HG03565 (cell line): ENCODE data around the gene SORCS2.

Experiments used
- ATAC-seq: cut with Tn5 transposase; IDR thresholded peaks from one replicate; pipeline ENCODE4 v1.9.1; 2021; ENCODE audit warnings: mild to moderate bottlenecking, moderate library complexity; ENCODE audit not compliant: unreplicated experiment

SORCS2 gene

GRCh38 chr4:7691982-7692381, 499.6 kb downstream of the SORCS2 start:
- no peak for ATAC-seq

DNA sequence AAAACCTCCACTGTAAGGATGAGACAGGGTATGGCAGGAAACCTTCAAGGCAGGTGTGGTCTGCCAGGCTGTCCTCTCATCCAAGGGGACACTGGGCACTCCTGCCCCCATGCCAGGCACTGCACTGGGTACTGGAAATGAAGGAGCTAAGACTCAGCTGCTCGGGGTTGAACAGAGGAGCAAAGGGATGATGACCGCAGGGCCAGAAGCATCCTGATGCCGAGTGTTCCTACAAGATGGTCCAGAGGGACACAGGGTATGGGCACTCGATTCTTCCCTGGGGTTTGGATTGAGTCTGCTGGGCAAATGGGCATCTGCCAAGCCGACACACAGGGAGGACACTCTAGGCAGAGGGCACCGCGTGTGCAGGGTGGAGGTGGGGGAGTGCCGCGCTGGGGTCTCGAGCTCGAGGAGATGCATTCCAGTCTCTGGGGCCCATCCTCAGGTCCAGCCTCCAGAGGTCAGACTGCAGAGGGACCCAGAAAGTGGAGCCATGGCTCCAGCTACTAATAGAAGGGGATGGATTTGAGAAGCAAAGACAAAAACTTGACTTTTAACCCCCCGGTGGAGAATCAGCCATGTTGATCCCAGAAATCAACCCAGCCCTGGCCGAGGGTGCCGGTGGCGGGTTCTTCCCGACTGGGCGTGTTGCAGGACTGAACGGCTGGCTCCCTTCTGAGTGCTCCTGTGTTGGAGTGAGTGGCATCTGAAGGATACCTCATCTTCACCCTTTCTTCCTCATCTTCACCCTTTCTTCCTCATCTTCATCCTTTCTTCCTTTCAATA, 500.3 kb downstream of the SORCS2 start:
- ATAC-seq = no peak

DNA sequence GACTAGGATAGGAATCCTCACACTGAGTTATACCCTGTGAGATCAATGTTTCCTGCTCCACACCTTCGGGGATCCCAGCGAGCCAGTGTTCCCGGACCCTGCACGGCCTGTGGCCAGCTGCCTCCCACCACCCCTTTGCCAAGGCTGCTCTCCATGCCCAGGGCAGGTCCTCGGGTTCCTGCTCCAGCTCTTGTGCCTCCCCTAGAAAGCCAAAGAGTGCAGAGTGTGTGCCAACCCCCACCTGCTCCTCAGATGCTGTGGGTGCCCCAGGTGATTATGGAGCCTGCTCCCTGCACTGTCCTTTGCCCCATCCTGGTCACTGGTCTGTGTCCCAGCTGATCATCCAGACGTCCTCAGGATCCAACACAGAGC, 500.9 kb downstream of the SORCS2 start:
- ATAC-seq = no peak

- ATAC-seq = no peak
These were observed 501.4 kb downstream of the SORCS2 start for GRCh38 chr4:7693711-7694110.

DNA sequence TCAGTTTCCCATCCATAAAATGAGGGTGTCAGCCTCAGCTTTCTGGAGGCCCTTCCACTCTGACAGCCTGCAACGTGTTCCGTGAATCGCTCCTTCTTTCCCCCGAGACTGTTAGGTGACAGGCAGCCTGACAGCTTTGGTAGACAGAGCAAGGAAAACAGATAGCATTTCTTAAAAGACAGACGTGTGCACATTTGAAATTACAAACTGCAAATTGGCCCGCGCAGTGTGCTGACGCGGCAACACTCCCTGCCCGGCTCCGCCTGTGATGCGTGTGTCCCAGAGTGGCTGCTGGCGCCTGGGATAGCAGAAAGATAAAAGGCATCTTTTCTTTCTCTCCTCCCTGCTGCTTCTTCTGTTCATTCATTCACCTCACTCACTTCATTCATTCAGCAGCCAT, 502.0 kb downstream of the SORCS2 start:
- no peak for ATAC-seq

GRCh38 chr4:7697343-7697742, 505.0 kb downstream of the SORCS2 start:
- ATAC-seq = no peak

DNA sequence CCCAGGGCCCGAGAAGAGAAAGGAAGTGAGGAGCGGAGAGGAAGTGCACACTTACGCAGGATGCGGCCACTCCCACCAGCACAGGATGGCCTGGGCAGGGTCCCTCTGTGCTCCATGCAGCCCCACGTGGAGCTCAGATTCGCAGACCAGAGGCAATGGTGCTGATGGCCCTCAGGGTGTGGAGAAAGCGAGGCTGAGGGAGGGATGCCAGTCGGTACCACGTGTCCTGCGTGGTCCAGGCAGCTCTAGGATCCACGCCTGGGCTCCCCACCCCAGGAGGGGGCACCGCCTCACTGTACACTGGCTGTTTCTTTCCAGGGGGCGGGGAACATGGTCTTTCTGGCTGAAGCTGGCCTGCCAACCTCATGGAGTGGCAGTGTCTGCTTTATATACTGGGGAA, 505.5 kb downstream of the SORCS2 start:
- no peak for ATAC-seq

DNA sequence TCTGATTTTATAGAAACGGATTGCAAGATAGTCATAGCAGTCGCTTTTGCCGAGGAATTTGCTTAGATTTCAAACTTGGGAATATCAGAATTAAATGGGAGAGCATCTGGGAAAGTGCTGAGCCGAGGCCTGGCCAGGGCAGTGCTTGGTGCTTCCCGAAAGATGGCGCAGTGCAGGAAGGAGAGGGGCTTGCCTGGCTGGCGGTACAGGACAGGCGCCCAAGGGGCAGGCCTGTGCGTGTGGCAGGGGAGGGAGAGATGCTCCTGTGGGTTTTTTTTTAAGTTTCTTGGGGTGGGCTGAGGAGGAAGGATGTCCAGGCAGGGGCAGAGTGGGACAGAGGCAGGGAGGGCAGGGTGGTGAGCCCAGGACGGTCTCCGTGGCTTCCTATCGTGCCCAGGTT, 506.2 kb downstream of the SORCS2 start:
- ATAC-seq = no peak

- ATAC-seq = no peak
These were observed 506.7 kb downstream of the SORCS2 start for GRCh38 chr4:7699031-7699430.

DNA sequence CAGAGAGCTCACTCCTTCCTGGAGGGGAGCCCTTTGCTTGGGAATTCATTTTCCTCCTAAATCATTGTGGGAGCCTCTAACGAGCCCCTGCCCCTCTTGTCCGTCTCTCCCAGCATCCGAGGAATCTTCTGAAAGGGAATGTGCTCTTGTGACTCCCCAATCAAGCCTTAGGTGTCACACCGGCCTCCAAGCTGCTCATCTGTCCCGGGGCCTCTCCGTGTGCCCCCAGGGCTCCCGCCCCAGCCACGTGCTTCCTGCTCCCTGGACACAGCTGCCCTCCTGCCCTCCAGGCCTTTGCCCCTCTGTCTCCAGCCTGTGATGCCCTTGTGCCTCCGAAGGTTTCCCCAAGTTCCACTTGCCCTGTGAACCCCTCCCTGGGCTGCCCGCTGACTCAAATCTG, 507.5 kb downstream of the SORCS2 start:
- ATAC-seq = no peak

DNA sequence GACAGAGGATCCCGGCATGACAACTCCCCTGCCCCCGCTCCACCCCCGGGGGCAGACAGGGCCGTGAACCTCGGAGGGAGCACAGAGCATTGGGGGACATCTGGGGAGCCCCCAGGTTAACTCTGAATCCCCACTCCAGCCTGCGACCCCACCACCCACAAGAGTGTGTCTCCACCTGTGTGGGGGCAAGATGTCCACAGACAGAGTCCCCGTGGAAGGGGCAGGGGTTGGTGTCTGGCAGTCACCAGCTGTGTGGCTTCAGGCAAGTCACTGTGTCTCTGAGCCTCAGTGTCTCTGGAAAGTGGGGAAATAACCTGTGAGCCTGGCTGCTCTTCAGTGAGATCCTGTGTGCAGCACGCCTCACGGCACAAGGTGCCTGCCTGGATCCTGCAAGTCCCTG, 508.3 kb downstream of the SORCS2 start:
- no peak for ATAC-seq

DNA sequence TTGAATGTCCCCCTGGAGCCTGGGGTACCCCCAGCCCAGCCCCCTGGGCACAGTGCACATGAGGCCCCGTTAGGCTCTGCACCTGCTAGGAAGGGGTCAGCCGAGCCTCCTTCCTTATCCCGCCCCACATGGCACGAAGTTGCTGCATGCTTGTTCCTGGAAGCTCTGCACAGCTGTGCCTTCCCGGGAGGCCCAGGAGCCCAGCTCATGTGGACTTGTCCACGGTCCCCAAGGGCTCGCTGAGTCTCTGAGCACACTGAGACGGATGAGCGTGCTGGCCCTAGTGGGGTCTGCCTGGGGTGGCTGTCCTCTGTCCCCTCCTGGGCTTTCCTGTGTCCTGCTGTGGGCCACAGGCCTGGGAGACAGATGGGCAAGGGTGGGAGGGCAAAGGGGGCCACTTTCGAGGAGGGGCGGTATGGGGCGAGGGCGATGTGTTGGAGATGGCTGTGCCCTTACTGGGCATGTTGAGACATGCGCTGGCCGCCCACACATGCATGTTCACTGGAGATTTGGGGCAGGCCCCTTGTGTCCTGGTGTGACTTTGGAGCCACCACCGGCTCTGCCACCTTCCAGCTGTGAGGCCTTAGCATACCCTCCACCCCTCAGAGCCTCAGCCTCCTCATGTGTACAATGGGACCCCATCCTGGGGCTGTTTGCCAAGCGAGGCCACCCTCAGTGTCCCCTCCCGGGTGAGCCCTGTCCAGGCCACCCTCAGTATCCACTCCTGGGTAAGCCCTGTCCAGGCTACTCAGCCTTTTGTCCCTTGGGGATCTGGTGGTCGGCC, 509.7 kb downstream of the SORCS2 start:
- no peak for ATAC-seq

- no peak for ATAC-seq
These were observed 511.4 kb downstream of the SORCS2 start for GRCh38 chr4:7703688-7704087.

GRCh38 chr4:7704091-7704490, 511.8 kb downstream of the SORCS2 start:
- ATAC-seq = no peak

DNA sequence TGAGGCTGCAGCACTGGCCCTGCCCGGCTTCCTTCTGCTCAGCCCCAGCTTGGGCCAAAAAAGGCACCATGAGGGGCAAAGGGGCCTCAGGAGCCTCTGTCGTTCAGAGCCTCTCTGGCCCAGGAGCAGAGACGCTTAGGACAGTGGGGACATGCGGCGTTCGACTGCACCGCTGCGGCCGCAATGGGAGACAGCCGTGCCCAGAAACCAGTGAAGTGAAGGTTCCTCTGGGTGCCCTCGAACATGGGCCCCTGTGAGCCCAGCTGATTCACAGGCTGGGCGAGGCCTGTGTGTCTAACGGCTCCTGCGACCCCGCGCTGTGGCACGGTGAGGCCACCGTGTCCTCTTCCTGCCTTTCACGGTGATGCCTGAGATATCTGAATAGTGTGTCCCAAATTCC, 512.3 kb downstream of the SORCS2 start:
- ATAC-seq = no peak

DNA sequence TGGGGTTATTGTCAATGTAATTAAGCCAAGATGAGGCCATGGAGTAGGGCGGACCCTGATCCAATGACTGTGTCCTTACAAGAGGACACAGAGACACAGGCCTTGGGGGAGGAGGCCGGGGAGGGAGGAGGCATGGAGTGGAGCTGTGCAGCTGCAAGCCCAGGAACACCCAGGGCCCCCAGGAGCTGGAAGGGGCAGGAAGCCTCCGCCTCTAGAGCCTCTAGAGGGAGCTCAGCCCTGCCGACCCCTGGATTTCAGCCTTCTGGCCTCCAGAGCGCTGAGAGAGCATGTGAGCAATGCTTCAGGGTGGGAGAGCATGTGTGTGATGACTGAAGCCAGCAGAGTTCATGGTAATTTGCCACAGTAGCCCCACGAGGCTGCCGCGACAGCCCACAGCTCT, 512.7 kb downstream of the SORCS2 start:
- no peak for ATAC-seq

GRCh38 chr4:7705593-7705992, 513.3 kb downstream of the SORCS2 start:
- ATAC-seq = no peak

DNA sequence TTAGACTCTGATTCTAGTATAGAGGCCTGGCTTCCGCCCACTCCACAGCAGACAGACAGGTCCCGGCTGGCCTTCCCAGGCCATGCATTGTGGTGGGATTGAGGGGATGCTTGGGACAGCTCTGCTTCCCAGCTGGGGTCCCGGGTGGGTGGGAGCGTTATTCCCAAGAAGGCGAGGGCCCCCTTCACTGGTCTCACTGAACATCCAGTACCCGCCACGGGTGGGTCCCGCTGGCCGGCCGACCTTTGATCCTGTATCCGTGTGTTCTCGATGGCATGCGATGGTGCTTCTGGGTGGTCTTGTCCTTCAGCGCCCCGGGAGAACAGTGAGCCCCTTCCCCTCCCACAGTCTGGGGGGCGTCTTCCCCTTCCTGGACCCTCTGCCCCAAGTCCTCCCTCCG, 515.9 kb downstream of the SORCS2 start:
- ATAC-seq = no peak

DNA sequence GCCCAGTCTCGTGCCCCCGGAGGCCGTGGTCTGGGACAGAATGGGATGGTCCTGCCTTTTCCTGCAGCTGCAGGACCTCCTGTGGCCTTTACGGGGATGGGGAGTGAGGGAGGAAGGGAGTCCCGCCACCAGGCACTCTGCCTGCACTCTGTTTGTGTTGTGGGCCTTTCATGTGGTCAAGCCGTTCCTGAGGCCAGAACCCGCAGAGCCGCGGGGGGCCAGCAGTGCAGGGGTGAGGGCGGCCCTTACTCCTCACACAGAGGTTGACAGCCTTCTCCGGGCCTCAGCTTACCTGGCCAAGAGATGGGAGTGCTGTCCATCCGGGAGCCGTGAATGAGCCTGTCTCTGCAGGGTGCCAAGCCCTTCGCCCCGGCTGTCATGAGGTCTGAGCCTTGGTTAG, 516.6 kb downstream of the SORCS2 start:
- ATAC-seq = no peak

GRCh38 chr4:7709431-7709830, 517.1 kb downstream of the SORCS2 start:
- ATAC-seq = no peak

- ATAC-seq = no peak
These were observed 517.8 kb downstream of the SORCS2 start for GRCh38 chr4:7710126-7710525.

DNA sequence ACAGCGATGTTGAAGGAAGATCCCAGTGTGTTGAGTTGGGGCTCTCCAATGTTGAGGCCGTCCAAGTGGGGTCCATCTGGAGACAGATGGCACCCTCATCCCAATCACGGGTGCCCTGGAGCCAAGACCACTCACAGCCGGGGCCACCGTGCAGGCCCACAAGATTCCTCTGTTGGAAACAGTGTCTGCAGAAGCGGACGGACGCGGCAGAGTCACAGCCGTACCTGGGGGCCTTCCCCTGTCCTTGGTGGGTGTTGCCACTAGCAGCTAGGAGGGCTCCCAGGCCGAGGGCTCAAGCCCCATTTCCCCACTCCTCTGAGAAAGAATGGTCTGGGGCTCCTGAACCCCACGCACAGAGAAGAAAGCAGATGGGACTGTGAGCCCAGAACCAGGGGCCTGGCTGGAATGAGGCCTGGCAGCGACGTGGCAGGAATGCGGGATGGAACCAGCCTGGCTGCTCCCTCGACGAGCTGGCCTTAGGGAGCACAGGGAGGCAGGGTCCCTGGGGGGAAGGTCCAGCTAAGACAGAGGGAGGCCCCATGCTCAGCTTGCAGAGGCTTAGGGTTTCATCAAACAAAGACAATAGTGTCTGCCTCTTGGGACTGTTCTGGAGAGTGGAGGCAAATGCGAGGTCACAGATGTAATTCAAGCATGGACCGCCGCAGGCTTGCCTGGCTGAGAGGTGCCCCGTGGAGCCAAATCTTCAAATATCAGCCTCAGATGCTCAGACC, 518.4 kb downstream of the SORCS2 start:
- ATAC-seq = no peak
